NCI-H1048 (cell line): ENCODE results near the gene GLG1.
"Not testable (repeated sequence)": the region's sequence is repeated elsewhere in the genome, so short reads cannot be mapped to it uniquely, and the experiment has no call there.

Experiments
- DNase-seq: peaks from one replicate; lab custom pipeline; 2025; lab: John Stamatoyannopoulos, UW

The GLG1 gene

GRCh38 chr16:74443624-74444346 lies 163.1 kb downstream of the GLG1 start:
- not testable (repeated sequence) for DNase-seq

- no peak for DNase-seq
These were observed 167.2 kb downstream of the GLG1 start for GRCh38 chr16:74439685-74440084.

GRCh38 chr16:74438492-74438979 lies 168.4 kb downstream of the GLG1 start:
- no peak for DNase-seq

- DNase-seq = no peak
These were observed 175.4 kb downstream of the GLG1 start for GRCh38 chr16:74431516-74431915.

- DNase-seq = not testable (repeated sequence)
These were observed 176.7 kb downstream of the GLG1 start for GRCh38 chr16:74430036-74430712.

GRCh38 chr16:74428493-74428892 lies 178.4 kb downstream of the GLG1 start:
- not testable (repeated sequence) for DNase-seq

- DNase-seq = not testable (repeated sequence)
These were observed 181.2 kb downstream of the GLG1 start for GRCh38 chr16:74425751-74426150.

- DNase-seq = not testable (repeated sequence)
These were observed 183.2 kb downstream of the GLG1 start for GRCh38 chr16:74423721-74424120.

- not testable (repeated sequence) for DNase-seq
These were observed 184.8 kb downstream of the GLG1 start for GRCh38 chr16:74422086-74422485.

- DNase-seq = not testable (repeated sequence)
These were observed 185.5 kb downstream of the GLG1 start for GRCh38 chr16:74421482-74421785.

GRCh38 chr16:74420612-74421481 lies 186.1 kb downstream of the GLG1 start, which contains the start of gene CLEC18B:
CLEC18B (minus strand) TSS chr16:74421478; CDS start chr16:74421270, 208 bp downstream.
- DNase-seq = not testable (repeated sequence)

GRCh38 chr16:74419811-74420210 lies 187.1 kb downstream of the GLG1 start:
- DNase-seq = not testable (repeated sequence)

GRCh38 chr16:74417897-74418296 lies 189.0 kb downstream of the GLG1 start:
- DNase-seq = not testable (repeated sequence)

GRCh38 chr16:74413920-74414319 lies 193.0 kb downstream of the GLG1 start:
- DNase-seq = not testable (repeated sequence)

- not testable (repeated sequence) for DNase-seq
These were observed 193.4 kb downstream of the GLG1 start for GRCh38 chr16:74413485-74413884.

- not testable (repeated sequence) for DNase-seq
These were observed 194.0 kb downstream of the GLG1 start for GRCh38 chr16:74412775-74413390.

- DNase-seq = not testable (repeated sequence)
These were observed 194.7 kb downstream of the GLG1 start for GRCh38 chr16:74412138-74412774.

- DNase-seq = not testable (repeated sequence)
These were observed 195.9 kb downstream of the GLG1 start for GRCh38 chr16:74410981-74411380.

- DNase-seq = not testable (repeated sequence)
These were observed 196.6 kb downstream of the GLG1 start for GRCh38 chr16:74410057-74410957.
